Stomach (tissue), 4 donors: ENCODE data around the gene RAX2.

Experiments
- POLR2A ChIP-seq, 4 donors: fragments of 450-650 bp; IDR thresholded peaks; one replicate each; pipeline ENCODE4 v1.6.1; 2016; ENCODE audit warnings: antibody characterized with exemption in 4 of 4, control low read depth in 2 of 4, mild to moderate bottlenecking in 1 of 4, moderate library complexity in 1 of 4
- POLR2AphosphoS5 ChIP-seq, 3 donors: sonication (generic); formaldehyde crosslinking; IDR thresholded peaks; one replicate each; pipeline ENCODE4 v1.6.1; 2016; ENCODE audit warnings: antibody characterized with exemption in 3 of 3
- TF ChIP-seq, protein P1 (sequence below), 7 experiments: fragments of 450-650 bp in 4 of 7; fragments of 200-600 bp in 3 of 7; sonication (generic) in 3 of 7; IDR thresholded peaks; one replicate each; pipeline ENCODE4 v1.5.1; 2016 to 2019; ENCODE audit warnings: antibody characterized with exemption in 7 of 7, control low read depth in 2 of 7, mild to moderate bottlenecking in 1 of 7

DNA sequence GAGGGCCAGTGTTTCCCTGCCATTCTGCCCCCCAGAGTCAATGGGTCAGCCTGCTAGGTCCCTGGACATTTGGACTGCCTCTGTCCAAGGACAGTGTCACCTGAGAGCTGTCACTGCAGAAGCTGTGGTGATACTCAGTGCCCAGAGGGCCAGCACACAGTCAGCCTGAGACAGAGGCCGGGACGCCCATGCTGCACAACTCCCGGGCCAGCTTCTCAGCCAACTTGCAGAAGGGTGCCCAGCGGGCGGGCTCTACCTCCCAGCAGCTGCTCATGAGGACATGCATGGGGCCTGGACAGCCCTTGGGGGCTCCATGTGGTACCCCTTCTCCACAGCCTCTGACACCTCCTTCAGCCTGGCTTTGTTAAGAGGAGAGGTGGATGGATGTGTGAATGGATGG is 3.8 kb upstream of the RAX2 start:
- TF ChIP-seq, protein P1, sequence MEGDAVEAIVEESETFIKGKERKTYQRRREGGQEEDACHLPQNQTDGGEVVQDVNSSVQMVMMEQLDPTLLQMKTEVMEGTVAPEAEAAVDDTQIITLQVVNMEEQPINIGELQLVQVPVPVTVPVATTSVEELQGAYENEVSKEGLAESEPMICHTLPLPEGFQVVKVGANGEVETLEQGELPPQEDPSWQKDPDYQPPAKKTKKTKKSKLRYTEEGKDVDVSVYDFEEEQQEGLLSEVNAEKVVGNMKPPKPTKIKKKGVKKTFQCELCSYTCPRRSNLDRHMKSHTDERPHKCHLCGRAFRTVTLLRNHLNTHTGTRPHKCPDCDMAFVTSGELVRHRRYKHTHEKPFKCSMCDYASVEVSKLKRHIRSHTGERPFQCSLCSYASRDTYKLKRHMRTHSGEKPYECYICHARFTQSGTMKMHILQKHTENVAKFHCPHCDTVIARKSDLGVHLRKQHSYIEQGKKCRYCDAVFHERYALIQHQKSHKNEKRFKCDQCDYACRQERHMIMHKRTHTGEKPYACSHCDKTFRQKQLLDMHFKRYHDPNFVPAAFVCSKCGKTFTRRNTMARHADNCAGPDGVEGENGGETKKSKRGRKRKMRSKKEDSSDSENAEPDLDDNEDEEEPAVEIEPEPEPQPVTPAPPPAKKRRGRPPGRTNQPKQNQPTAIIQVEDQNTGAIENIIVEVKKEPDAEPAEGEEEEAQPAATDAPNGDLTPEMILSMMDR (IDR thresholded peaks at IDR 0.05): no peak
- TF ChIP-seq POLR2A (IDR thresholded peaks at IDR 0.05) (no peak), POLR2AphosphoS5 (IDR thresholded peaks at IDR 0.05) (no peak)
